PC-9 (cell line): ENCODE results near the gene FAM237B. TPM values are rescaled to one million over a fixed set of nuclear protein-coding genes. Genes with fewer than 3 reads are reported as not detected.

Source experiments
- BruUV-seq: library from RNA; stranded (reverse); fragments of 400-500 nt; replicated peaks from 2 replicates; lab custom pipeline; 2021; lab: Mats Ljungman, UMichigan
- CTCF ChIA-PET: fragments of 300-600 bp; sonication (Branson Sonifier 250); formaldehyde crosslinking; loops from one replicate; lab custom pipeline; 2022; ENCODE audit warnings: antibody characterized with exemption; lab: Charles Lee
- POLR2A ChIA-PET: fragments of 300-600 bp; sonication (Branson Sonifier 250); formaldehyde crosslinking; loops from one replicate; lab custom pipeline; 2022; ENCODE audit warnings: antibody characterized with exemption; ENCODE audit not compliant: unreplicated experiment; lab: Charles Lee
- DNase-seq, 2 experiments: peaks; one replicate each; pipeline versions ENCODE4 v3.0.0 to v3.0.0-alpha.2; 2015 to 2022; ENCODE audit warnings: mixed read lengths in 1 of 2
- H2AFZ ChIP-seq: fragments of 200-600 bp; sonication (generic); 2 replicates; pipeline ENCODE4 v1.8.1; 2017; ENCODE audit warnings: antibody characterized with exemption
- H3F3A ChIP-seq: fragments of 200-600 bp; sonication (generic); 2 replicates; pipeline ENCODE4 v1.8.1; 2017; ENCODE audit warnings: antibody characterized with exemption, mild to moderate bottlenecking, low read depth; ENCODE audit not compliant: insufficient read depth
- H3K27ac ChIP-seq: fragments of 200-600 bp; sonication (generic); 2 replicates; pipeline ENCODE4 v1.6.1; 2016; ENCODE audit warnings: mixed run types
- H3K27me3 ChIP-seq: fragments of 200-600 bp; sonication (generic); 2 replicates; pipeline ENCODE4 v1.6.1; 2016; ENCODE audit warnings: low read depth, mixed run types; ENCODE audit not compliant: insufficient read depth
- H3K36me3 ChIP-seq: fragments of 200-600 bp; sonication (generic); 2 replicates; pipeline ENCODE4 v1.6.1; 2016; ENCODE audit warnings: low read depth, mixed run types
- H3K4me1 ChIP-seq: fragments of 200-600 bp; sonication (generic); replicated peaks from 2 replicates; pipeline ENCODE4 v1.6.1; 2016; ENCODE audit warnings: mixed run types; ENCODE audit not compliant: insufficient read depth
- H3K4me2 ChIP-seq: fragments of 200-600 bp; sonication (generic); 2 replicates; pipeline ENCODE4 v1.6.1; 2017; ENCODE audit warnings: mixed run types
- H3K4me3 ChIP-seq: fragments of 200-600 bp; sonication (generic); 2 replicates; pipeline ENCODE4 v1.6.1; 2016; ENCODE audit warnings: mixed run types
- H3K79me2 ChIP-seq: fragments of 200-600 bp; sonication (generic); 2 replicates; pipeline ENCODE4 v1.6.1; 2017; ENCODE audit warnings: low read depth, mixed run types
- H3K9me2 ChIP-seq: fragments of 200-600 bp; sonication (generic); 2 replicates; pipeline ENCODE4 v1.8.1; 2017; ENCODE audit warnings: mild to moderate bottlenecking; ENCODE audit not compliant: insufficient read depth
- H3K9me3 ChIP-seq: fragments of 200-600 bp; sonication (generic); 2 replicates; pipeline ENCODE4 v1.8.1; 2016; ENCODE audit warnings: low read depth; ENCODE audit not compliant: insufficient read depth
- H4K20me1 ChIP-seq: fragments of 200-600 bp; sonication (generic); 2 replicates; pipeline ENCODE4 v1.8.1; 2017; ENCODE audit not compliant: insufficient read depth
- EZH2 ChIP-seq: fragments of 200-600 bp; sonication (generic); IDR thresholded peaks from 2 replicates; pipeline ENCODE4 v1.8.0; 2017; ENCODE audit warnings: antibody characterized with exemption, low read depth
- intact Hi-C: fragments of 100-400 bp; cut with micrococcal nuclease; formaldehyde crosslinking; loops from one replicate; pipeline ENCODE4 v1.10.0; 2022; ENCODE audit not compliant: unreplicated experiment
- total RNA-seq: library from RNA; stranded (reverse); gene quantifications from 2 replicates; pipeline ENCODE4 v1.2.3, GENCODE V29; 2021
- TF ChIP-seq, protein P1 (sequence below): fragments of 200-600 bp; sonication (generic); conservative IDR thresholded peaks from 2 replicates; pipeline ENCODE4 v1.6.1; 2017; ENCODE audit warnings: mixed run types, antibody characterized with exemption, mild to moderate bottlenecking, moderate library complexity

Gene FAM237B
- total RNA-seq, 1 experiment from 2014 or later: not detected

DNA sequence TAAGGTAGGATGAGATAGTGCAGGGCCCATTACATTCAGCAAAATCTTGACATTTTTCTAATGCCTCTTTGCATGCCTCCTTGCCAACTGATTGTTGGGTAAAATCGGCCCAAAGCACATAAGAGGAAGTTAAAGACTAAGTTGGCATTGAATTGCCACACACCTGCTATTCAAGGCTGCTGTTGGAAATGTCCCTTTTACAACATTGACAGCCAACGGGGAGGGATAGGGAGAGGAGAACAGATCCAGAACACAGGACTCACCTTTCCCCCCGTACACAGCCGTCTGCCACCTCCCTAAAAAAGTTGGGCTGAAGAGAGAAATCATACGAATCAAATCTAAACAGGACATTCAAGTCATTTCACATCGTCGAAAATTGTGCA is 695 bp downstream of the FAM237B start:
- H4K20me1 ChIP-seq: no peaks in the 10 kb centered on the region
- BruUV-seq: no TSS peak
- no peak overlapping the region for H3K4me2 ChIP-seq
- H2AFZ ChIP-seq: no peak overlapping the region
- no peaks in the 10 kb centered on the region for H3K9me3 ChIP-seq
- intact Hi-C loops: no loop called here
- ChIA-PET POLR2A (no interaction called here), CTCF (no interaction called here)
- no peak overlapping the region for H3K27ac ChIP-seq
- no peak overlapping the region for H3K4me3 ChIP-seq
- no peaks in the 10 kb centered on the region for H3K79me2 ChIP-seq
- no peaks in the 10 kb centered on the region for H3K9me2 ChIP-seq
- TF ChIP-seq, protein P1, sequence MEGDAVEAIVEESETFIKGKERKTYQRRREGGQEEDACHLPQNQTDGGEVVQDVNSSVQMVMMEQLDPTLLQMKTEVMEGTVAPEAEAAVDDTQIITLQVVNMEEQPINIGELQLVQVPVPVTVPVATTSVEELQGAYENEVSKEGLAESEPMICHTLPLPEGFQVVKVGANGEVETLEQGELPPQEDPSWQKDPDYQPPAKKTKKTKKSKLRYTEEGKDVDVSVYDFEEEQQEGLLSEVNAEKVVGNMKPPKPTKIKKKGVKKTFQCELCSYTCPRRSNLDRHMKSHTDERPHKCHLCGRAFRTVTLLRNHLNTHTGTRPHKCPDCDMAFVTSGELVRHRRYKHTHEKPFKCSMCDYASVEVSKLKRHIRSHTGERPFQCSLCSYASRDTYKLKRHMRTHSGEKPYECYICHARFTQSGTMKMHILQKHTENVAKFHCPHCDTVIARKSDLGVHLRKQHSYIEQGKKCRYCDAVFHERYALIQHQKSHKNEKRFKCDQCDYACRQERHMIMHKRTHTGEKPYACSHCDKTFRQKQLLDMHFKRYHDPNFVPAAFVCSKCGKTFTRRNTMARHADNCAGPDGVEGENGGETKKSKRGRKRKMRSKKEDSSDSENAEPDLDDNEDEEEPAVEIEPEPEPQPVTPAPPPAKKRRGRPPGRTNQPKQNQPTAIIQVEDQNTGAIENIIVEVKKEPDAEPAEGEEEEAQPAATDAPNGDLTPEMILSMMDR: no peak
- TF ChIP-seq EZH2: no peak
- no peaks in the 10 kb centered on the region for H3F3A ChIP-seq
- H3K4me1 ChIP-seq: no peaks in the 10 kb centered on the region
- no peaks in the 10 kb centered on the region for H3K36me3 ChIP-seq
- no peaks in the 10 kb centered on the region for H3K27me3 ChIP-seq
- no peak for DNase-seq

DNA sequence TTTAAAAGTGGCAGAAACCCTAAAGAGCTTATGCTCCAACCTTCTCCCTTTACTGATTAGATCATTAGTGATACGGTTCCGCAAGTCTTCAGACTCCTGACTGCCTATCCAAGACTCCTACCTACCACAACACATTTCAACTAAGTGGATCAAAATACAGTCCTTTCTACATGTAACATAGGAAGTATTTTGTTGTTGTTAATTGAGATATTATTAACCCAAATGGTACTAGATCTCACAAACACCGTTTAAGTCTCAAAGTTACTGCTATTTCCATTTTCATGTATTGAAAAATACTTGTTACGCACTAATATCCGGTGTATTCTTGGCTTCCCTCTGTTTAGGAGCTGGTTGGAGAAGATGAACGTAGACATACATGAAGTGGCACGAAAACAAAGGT is 1.1 kb downstream of the FAM237B start:
- Histone ChIP-seq H3F3A (no peaks in the 10 kb centered on the region), H4K20me1 (no peaks in the 10 kb centered on the region), H3K4me2 (no peak overlapping the region), H3K9me3 (no peaks in the 10 kb centered on the region), H3K4me1 (no peaks in the 10 kb centered on the region), H3K4me3 (no peak overlapping the region), H3K27me3 (no peaks in the 10 kb centered on the region), H2AFZ (no peak overlapping the region), H3K27ac (no peak overlapping the region), H3K9me2 (no peaks in the 10 kb centered on the region), H3K79me2 (no peaks in the 10 kb centered on the region), H3K36me3 (no peaks in the 10 kb centered on the region)
- ChIA-PET POLR2A (no interaction called here), CTCF (interaction anchor here (0.5 kb wide), 1 partner anchor 592 kb away, joined by 3 read pairs; no protein-coding TSS in a partner anchor)
- no TSS peak for BruUV-seq
- DNase-seq: no peak
- no peak for TF ChIP-seq EZH2
- TF ChIP-seq, protein P1: no peak
- intact Hi-C loops: no loop called here

DNA sequence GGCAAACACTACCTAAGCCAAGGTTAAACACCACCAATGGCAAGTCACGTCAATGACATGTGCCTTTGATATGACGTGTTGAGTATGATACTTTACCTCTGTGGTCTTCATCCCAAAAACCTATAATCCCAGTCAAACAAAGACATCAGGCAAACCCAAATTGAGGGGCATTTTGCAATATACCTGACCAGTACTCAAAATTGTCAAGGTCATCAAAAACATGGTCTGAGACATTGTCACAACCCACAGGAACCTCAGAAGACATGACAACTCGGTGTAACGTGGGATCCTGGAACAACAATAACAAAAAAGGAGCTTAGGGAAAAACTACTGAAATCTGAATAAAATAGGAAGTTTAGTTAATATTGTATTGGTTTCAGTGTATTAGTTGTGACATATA is 7.2 kb downstream of the FAM237B start:
- intact Hi-C loops: no loop called here
- no peaks in the 10 kb centered on the region for H3K27me3 ChIP-seq
- H2AFZ ChIP-seq: no peak overlapping the region
- no peaks in the 10 kb centered on the region for H3K36me3 ChIP-seq
- H3F3A ChIP-seq: no peaks in the 10 kb centered on the region
- CTCF ChIA-PET: no interaction called here
- BruUV-seq: no TSS peak
- H3K9me3 ChIP-seq: no peaks in the 10 kb centered on the region
- H3K9me2 ChIP-seq: no peaks in the 10 kb centered on the region
- H3K4me2 ChIP-seq: no peak overlapping the region
- no peaks in the 10 kb centered on the region for H3K79me2 ChIP-seq
- TF ChIP-seq, protein P1: no peak
- no peak for TF ChIP-seq EZH2
- no peaks in the 10 kb centered on the region for H4K20me1 ChIP-seq
- H3K4me1 ChIP-seq: no peaks in the 10 kb centered on the region
- H3K27ac ChIP-seq: no peak overlapping the region
- DNase-seq: no peak
- POLR2A ChIA-PET: interaction anchor here (0.7 kb wide), 1 partner anchor 501 kb away, joined by 4 read pairs; no protein-coding TSS in a partner anchor
- H3K4me3 ChIP-seq: no peak overlapping the region
